Tibial nerve (tissue), 3 donors: Measurements from ENCODE around the gene KCNMA1.

Experiments
- POLR2A ChIP-seq, 2 donors: fragments of 450-650 bp; IDR thresholded peaks; one replicate each; pipeline ENCODE4 v1.6.1; 2017; ENCODE audit warnings: antibody characterized with exemption in 2 of 2, mild to moderate bottlenecking in 2 of 2, moderate library complexity in 2 of 2
- TF ChIP-seq, protein P1 (sequence below), 5 experiments: fragments of 200-600 bp in 3 of 5; fragments of 450-650 bp in 2 of 5; sonication (generic) in 3 of 5; IDR thresholded peaks; one replicate each; pipeline ENCODE4 v1.5.1; 2016 to 2019; ENCODE audit warnings: antibody characterized with exemption in 5 of 5, mild to moderate bottlenecking in 3 of 5, moderate library complexity in 2 of 5

DNA sequence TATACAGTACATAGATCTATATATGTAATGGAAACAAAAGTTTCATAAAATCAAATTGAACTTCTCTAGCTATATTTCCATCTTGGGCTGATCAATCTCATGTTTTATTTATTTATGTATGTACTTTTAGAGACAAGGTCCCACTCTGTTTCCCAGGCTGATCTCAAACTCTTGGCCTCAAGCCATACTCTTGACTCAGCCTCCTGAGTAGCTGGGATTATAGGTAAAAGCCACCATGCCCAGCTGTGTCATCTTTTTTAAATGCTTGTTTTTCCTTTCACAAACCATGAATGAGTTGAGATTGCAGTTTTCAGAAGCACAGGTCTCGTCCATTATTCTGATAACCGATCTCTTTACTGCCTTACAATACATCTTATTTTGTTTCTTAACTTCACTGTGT, 400.9 kb downstream of the KCNMA1 start:
- TF ChIP-seq, protein P1, sequence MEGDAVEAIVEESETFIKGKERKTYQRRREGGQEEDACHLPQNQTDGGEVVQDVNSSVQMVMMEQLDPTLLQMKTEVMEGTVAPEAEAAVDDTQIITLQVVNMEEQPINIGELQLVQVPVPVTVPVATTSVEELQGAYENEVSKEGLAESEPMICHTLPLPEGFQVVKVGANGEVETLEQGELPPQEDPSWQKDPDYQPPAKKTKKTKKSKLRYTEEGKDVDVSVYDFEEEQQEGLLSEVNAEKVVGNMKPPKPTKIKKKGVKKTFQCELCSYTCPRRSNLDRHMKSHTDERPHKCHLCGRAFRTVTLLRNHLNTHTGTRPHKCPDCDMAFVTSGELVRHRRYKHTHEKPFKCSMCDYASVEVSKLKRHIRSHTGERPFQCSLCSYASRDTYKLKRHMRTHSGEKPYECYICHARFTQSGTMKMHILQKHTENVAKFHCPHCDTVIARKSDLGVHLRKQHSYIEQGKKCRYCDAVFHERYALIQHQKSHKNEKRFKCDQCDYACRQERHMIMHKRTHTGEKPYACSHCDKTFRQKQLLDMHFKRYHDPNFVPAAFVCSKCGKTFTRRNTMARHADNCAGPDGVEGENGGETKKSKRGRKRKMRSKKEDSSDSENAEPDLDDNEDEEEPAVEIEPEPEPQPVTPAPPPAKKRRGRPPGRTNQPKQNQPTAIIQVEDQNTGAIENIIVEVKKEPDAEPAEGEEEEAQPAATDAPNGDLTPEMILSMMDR (IDR thresholded peaks at IDR 0.05), result no peak
- TF ChIP-seq POLR2A (IDR thresholded peaks at IDR 0.05), result no peak
